Kidney tubule cell (primary cell): Measurements from ENCODE around the gene TRIM71.
"Not testable (repeated sequence)": the region's sequence is repeated elsewhere in the genome, so short reads cannot be mapped to it uniquely, and the experiment has no call there.

Experiments
- DNase-seq: peaks from one replicate; pipeline ENCODE4 v3.0.0-alpha.2; 2018; ENCODE audit warnings: low spot score

Gene TRIM71

GRCh38 chr3:32934150-32934742 is 116.4 kb downstream of the TRIM71 start:
- peak; percentile 20 for DNase-seq

GRCh38 chr3:32937331-32937730 is 119.5 kb downstream of the TRIM71 start:
- DNase-seq, result no peak

- not testable (repeated sequence) for DNase-seq
These were observed 121.9 kb downstream of the TRIM71 start for GRCh38 chr3:32939531-32940284.

- no peak for DNase-seq
These were observed 122.9 kb downstream of the TRIM71 start for GRCh38 chr3:32940726-32941125.

- peak; percentile 70 for DNase-seq
These were observed 127.3 kb downstream of the TRIM71 start for GRCh38 chr3:32945136-32945535.

- not testable (repeated sequence) for DNase-seq
These were observed 127.8 kb downstream of the TRIM71 start for GRCh38 chr3:32945598-32945997.

- DNase-seq, result no peak
These were observed 129.4 kb downstream of the TRIM71 start for GRCh38 chr3:32946973-32947788.
